OCI-LY7 (cell line): ENCODE measurements around the gene ITIH1. TPM values are rescaled to one million over a fixed set of nuclear protein-coding genes. Genes with fewer than 3 reads are reported as not detected.

Experiments
- BruUV-seq: library from RNA; stranded (reverse); fragments of 400-500 nt; replicated peaks from 2 replicates; lab custom pipeline; 2021; lab: Mats Ljungman, UMichigan
- CTCF ChIA-PET: fragments of 300-600 bp; sonication (Branson Sonifier 250); formaldehyde crosslinking; loops from one replicate; lab custom pipeline; 2022; ENCODE audit warnings: antibody characterized with exemption; ENCODE audit not compliant: unreplicated experiment; lab: Charles Lee
- POLR2A ChIA-PET: fragments of 300-600 bp; sonication (Branson Sonifier 250); formaldehyde crosslinking; loops from one replicate; lab custom pipeline; 2022; ENCODE audit warnings: antibody characterized with exemption; lab: Charles Lee
- DNase-seq: peaks from one replicate; pipeline ENCODE4 v3.0.0-alpha.2; 2015; ENCODE audit warnings: low spot score
- H2AFZ ChIP-seq: fragments of 200-600 bp; sonication (generic), shearing (Covaris generic); 2 replicates; pipeline ENCODE4 v1.6.1; 2014; ENCODE audit warnings: mild to moderate bottlenecking, antibody characterized with exemption, low read length, moderate library complexity
- H3K27ac ChIP-seq: fragments of 200-600 bp; sonication (generic); 2 replicates; pipeline ENCODE4 v1.5.1; 2014; ENCODE audit warnings: mixed run types, low read depth, mild to moderate bottlenecking, moderate library complexity, low read length, inconsistent platforms; ENCODE audit not compliant: poor library complexity, severe bottlenecking
- H3K36me3 ChIP-seq: fragments of 200-600 bp; sonication (generic); 2 replicates; pipeline ENCODE4 v1.6.1; 2014; ENCODE audit warnings: mild to moderate bottlenecking, antibody characterized with exemption, low read length, moderate library complexity, mixed read lengths; ENCODE audit not compliant: insufficient read depth
- H3K4me1 ChIP-seq: fragments of 200-600 bp; sonication (generic); 2 replicates; pipeline ENCODE4 v1.5.1; 2014; ENCODE audit warnings: mild to moderate bottlenecking, low read length; ENCODE audit not compliant: insufficient read depth, poor library complexity, severe bottlenecking
- H3K4me2 ChIP-seq: fragments of 200-600 bp; sonication (generic); 2 replicates; pipeline ENCODE4 v1.6.1; 2014; ENCODE audit warnings: mild to moderate bottlenecking, low read length
- H3K4me3 ChIP-seq: fragments of 200-600 bp; sonication (generic); 2 replicates; pipeline ENCODE4 v1.5.1; 2014; ENCODE audit warnings: mild to moderate bottlenecking, low read depth, low read length; ENCODE audit not compliant: poor library complexity, severe bottlenecking
- H3K79me2 ChIP-seq: fragments of 200-600 bp; sonication (generic); 2 replicates; pipeline ENCODE4 v1.6.1; 2016; ENCODE audit warnings: low read depth, mild to moderate bottlenecking, low read length, moderate library complexity, mixed read lengths; ENCODE audit not compliant: insufficient read depth
- H3K9me2 ChIP-seq: fragments of 200-600 bp; sonication (generic); 2 replicates; pipeline ENCODE4 v1.6.1; 2016; ENCODE audit warnings: mild to moderate bottlenecking, low read length, mixed read lengths; ENCODE audit not compliant: insufficient read depth
- H3K9me3 ChIP-seq: fragments of 200-600 bp; sonication (generic); 2 replicates; pipeline ENCODE4 v1.6.1; 2014; ENCODE audit warnings: mild to moderate bottlenecking, mixed run types, low read length, mixed read lengths
- H4K20me1 ChIP-seq: fragments of 200-600 bp; sonication (generic); 2 replicates; pipeline ENCODE4 v1.6.1; 2014; ENCODE audit warnings: mild to moderate bottlenecking, antibody characterized with exemption, low read length, moderate library complexity, mixed read lengths; ENCODE audit not compliant: insufficient read depth
- EZH2phosphoT487 ChIP-seq: fragments of 200-600 bp; sonication (generic); IDR thresholded peaks from 2 replicates; pipeline ENCODE4 v1.6.1; 2018; ENCODE audit warnings: low read depth, borderline replicate concordance, mild to moderate bottlenecking, mixed run types, antibody characterized with exemption, low read length, moderate library complexity, mixed read lengths
- intact Hi-C: fragments of 100-400 bp; cut with micrococcal nuclease; formaldehyde crosslinking; loops from one replicate; pipeline ENCODE4 v1.10.0; 2022; ENCODE audit not compliant: unreplicated experiment
- total RNA-seq, 2 experiments: library from RNA; depleted of rRNA in 1 of 2; stranded (reverse); fragments of >200 nt in 1 of 2; shearing (Covaris generic) in 1 of 2; gene quantifications; 2 replicates each; pipeline ENCODE4 v1.2.3, GENCODE V29; 2014 to 2022
- TF ChIP-seq, protein P1 (sequence below): fragments of 200-600 bp; sonication (generic); conservative IDR thresholded peaks from 2 replicates; pipeline ENCODE4 v1.5.1; 2014; ENCODE audit warnings: mild to moderate bottlenecking, antibody characterized with exemption, low read length, moderate library complexity, mixed read lengths

Gene ITIH1
- total RNA-seq, 2 experiments from 2014 or later: not detected

DNA sequence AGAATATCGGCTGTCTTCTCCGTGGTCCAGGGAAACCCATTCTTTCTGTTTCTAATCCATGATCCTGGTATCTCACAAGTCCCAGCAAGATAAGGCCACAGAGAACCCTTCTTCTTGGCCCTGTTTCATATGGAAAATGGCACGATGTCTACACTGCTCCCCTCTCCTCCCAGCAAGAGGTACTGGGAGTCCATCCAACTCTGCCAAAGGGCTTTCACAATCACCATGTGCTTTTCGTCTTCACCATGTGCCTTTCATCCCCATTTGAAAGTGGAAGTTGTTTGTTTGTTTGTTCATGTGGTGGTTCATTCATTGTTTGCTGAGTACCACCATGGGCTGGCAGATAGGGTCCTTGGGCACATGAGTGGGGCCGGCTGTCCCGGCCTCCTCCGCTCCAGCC lies 22.7 kb downstream of the ITIH1 start:
- intact Hi-C loops: no loop called here
- H3K79me2 ChIP-seq: no peaks in the 10 kb centered on the region
- no peaks in the 10 kb centered on the region for H3K9me2 ChIP-seq
- DNase-seq: no peak
- no peak overlapping the region for H3K4me3 ChIP-seq
- BruUV-seq: no TSS peak
- no peak overlapping the region for H2AFZ ChIP-seq
- H3K9me3 ChIP-seq: no peaks in the 10 kb centered on the region
- no peaks in the 10 kb centered on the region for H4K20me1 ChIP-seq
- TF ChIP-seq, protein P1, sequence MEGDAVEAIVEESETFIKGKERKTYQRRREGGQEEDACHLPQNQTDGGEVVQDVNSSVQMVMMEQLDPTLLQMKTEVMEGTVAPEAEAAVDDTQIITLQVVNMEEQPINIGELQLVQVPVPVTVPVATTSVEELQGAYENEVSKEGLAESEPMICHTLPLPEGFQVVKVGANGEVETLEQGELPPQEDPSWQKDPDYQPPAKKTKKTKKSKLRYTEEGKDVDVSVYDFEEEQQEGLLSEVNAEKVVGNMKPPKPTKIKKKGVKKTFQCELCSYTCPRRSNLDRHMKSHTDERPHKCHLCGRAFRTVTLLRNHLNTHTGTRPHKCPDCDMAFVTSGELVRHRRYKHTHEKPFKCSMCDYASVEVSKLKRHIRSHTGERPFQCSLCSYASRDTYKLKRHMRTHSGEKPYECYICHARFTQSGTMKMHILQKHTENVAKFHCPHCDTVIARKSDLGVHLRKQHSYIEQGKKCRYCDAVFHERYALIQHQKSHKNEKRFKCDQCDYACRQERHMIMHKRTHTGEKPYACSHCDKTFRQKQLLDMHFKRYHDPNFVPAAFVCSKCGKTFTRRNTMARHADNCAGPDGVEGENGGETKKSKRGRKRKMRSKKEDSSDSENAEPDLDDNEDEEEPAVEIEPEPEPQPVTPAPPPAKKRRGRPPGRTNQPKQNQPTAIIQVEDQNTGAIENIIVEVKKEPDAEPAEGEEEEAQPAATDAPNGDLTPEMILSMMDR: no peak
- TF ChIP-seq EZH2phosphoT487: no peak
- no peaks in the 10 kb centered on the region for H3K4me1 ChIP-seq
- ChIA-PET CTCF (no interaction called here), POLR2A (interaction anchor here (0.6 kb wide), 1 partner anchor 394 kb away, joined by 3 read pairs; no protein-coding TSS in a partner anchor)
- H3K4me2 ChIP-seq: no peak overlapping the region
- no peaks in the 10 kb centered on the region for H3K36me3 ChIP-seq
- H3K27ac ChIP-seq: no peak overlapping the region

DNA sequence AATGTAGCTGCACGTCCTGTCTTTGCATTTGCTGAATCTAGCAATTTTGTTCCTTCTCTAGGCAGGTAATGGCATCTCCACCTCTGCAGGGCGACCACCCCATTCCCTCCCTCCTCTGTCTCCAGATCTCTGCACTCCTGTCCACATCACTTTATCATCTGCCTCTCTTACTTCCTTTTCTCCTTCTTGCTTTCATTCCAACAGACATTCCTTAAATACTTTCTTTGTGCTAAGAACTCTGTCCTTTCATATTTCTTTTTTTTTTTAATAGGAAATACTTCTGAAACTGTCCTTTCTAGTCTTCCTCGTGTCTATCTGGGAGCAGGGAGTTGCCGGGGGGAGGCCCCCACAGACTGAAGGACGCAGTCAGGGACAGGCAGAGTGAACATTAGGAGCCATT lies 24.4 kb downstream of the ITIH1 start:
- no peak for DNase-seq
- ChIA-PET POLR2A (no interaction called here), CTCF (no interaction called here)
- Histone ChIP-seq H3K27ac (no peak overlapping the region), H3K9me2 (no peaks in the 10 kb centered on the region), H3K9me3 (no peaks in the 10 kb centered on the region), H3K4me2 (no peak overlapping the region), H3K4me1 (no peaks in the 10 kb centered on the region), H3K4me3 (no peak overlapping the region), H3K79me2 (no peaks in the 10 kb centered on the region), H2AFZ (no peak overlapping the region), H3K36me3 (no peaks in the 10 kb centered on the region), H4K20me1 (no peaks in the 10 kb centered on the region)
- BruUV-seq: no TSS peak
- intact Hi-C loops: no loop called here
- TF ChIP-seq, protein P1: no peak
- TF ChIP-seq EZH2phosphoT487: no peak

DNA sequence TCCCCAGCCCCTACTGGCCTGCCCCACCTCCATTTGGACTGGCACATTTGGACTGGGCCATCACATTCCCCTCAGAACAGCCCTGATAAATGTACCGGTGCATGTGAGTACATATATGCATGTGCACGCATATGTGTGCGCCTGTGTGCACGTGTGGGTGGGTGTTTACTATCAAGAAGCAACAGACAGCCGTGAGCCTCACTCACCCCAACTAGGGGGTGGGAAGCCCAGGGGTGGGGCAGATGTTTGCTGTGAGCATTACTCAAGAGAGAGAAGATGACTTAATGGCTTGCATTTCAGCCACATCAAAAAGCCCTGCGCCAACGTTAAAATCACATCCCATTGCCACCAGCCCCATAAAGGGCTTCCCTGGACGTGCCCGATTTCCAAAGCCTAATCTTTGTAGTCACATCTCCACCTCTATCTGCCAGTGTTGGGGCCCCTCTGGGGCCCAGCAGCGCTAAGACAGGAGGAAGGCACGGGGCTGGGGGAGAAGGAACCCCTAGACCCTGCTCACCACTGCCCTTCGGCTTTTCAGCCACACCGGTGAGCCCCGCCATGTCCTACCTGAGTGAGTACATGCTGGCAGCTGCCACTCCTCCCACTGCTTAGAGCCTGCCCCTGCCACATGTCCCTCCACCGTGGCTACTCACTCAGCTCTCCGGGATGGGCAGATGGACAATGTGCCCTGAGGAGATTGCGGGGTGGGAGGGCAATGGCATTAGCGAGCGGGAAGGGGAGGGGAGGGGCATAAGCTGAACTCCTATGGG lies 28.1 kb downstream of the ITIH1 start:
- BruUV-seq: no TSS peak
- no peaks in the 10 kb centered on the region for H3K9me2 ChIP-seq
- intact Hi-C loops: no loop called here
- TF ChIP-seq, protein P1: no peak
- TF ChIP-seq EZH2phosphoT487: no peak
- ChIA-PET CTCF (no interaction called here), POLR2A (no interaction called here)
- H3K27ac ChIP-seq: no peak overlapping the region
- H3K4me2 ChIP-seq: no peak overlapping the region
- no peak overlapping the region for H3K4me3 ChIP-seq
- H3K4me1 ChIP-seq: no peaks in the 10 kb centered on the region
- H3K9me3 ChIP-seq: no peaks in the 10 kb centered on the region
- H2AFZ ChIP-seq: no peak overlapping the region
- no peak for DNase-seq
- no peaks in the 10 kb centered on the region for H3K36me3 ChIP-seq
- H3K79me2 ChIP-seq: no peaks in the 10 kb centered on the region
- no peaks in the 10 kb centered on the region for H4K20me1 ChIP-seq
